H1 (cell line): ENCODE measurements around the gene CIT. TPM values are rescaled to one million over a fixed set of nuclear protein-coding genes. Genes with fewer than 3 reads are reported as not detected.

Source experiments
- CTCF ChIA-PET: fragments of 300-600 bp; sonication (Branson Sonifier 250); formaldehyde crosslinking; loops from one replicate; lab custom pipeline; 2021; ENCODE audit not compliant: partially characterized antibody; lab: Charles Lee
- POLR2A ChIA-PET: fragments of 300-600 bp; sonication (Branson Sonifier 250); formaldehyde crosslinking; loops from one replicate; lab custom pipeline; 2021; ENCODE audit warnings: inconsistent platforms; ENCODE audit not compliant: partially characterized antibody; lab: Charles Lee
- DNase-seq, 2 experiments: peaks; one replicate each; pipeline versions ENCODE4 v3.0.0 to v3.0.0-alpha.2; 2010 to 2022; ENCODE audit warnings: low spot score in 2 of 2, low read depth in 1 of 2, mixed read lengths in 1 of 2
- FAIRE-seq: peaks from 2 replicates; lab custom pipeline; 2011; peaks lifted over from hg19 to GRCh38; lab: Jason Lieb, UNC
- H2AFZ ChIP-seq: 2 replicates; pipeline ENCODE4 v1.8.1; 2012; ENCODE audit warnings: low read length, inconsistent platforms
- H2AK5ac ChIP-seq: 2 replicates; pipeline ENCODE4 v1.6.1; 2013; ENCODE audit warnings: low read depth, low read length
- H2BK120ac ChIP-seq: replicated peaks from 2 replicates; pipeline ENCODE3; 2013; ENCODE audit warnings: low read depth, low read length, inconsistent platforms
- H2BK12ac ChIP-seq: 2 replicates; pipeline ENCODE4 v1.6.1; 2013; ENCODE audit warnings: low read depth, low read length
- H2BK15ac ChIP-seq: 2 replicates; pipeline ENCODE4 v1.6.1; 2013; ENCODE audit warnings: low read length
- H2BK20ac ChIP-seq: 2 replicates; pipeline ENCODE4 v1.6.1; 2013; ENCODE audit warnings: low read length
- H2BK5ac ChIP-seq: 2 replicates; pipeline ENCODE4 v1.6.1; 2013; ENCODE audit warnings: low read depth, low read length
- H3K14ac ChIP-seq: 2 replicates; pipeline ENCODE4 v1.6.1; 2013; ENCODE audit warnings: inconsistent platforms; ENCODE audit not compliant: insufficient read length
- H3K18ac ChIP-seq: 2 replicates; pipeline ENCODE4 v1.6.1; 2013; ENCODE audit warnings: low read length; ENCODE audit errors: extremely low read depth
- H3K23ac ChIP-seq: 2 replicates; pipeline ENCODE4 v1.6.1; 2013; ENCODE audit warnings: inconsistent platforms; ENCODE audit not compliant: insufficient read length
- H3K23me2 ChIP-seq: 2 replicates; pipeline ENCODE4 v1.6.1; 2013; ENCODE audit warnings: low read depth, low read length
- H3K27ac ChIP-seq: 2 replicates; pipeline ENCODE4 v1.6.1; 2011; ENCODE audit warnings: low read depth, low read length, inconsistent platforms
- H3K27me3 ChIP-seq, 4 experiments: replicated peaks in 1 of 4; 1 replicate in 1 of 4; 2 replicates in 3 of 4; pipeline versions ENCODE4 v1.6.1 to v1.8.1; 2011 to 2013; ENCODE audit warnings: low read length in 3 of 4, mild to moderate bottlenecking in 3 of 4, inconsistent platforms in 2 of 4, mixed read lengths in 2 of 4, moderate library complexity in 1 of 4; ENCODE audit not compliant: control insufficient read depth in 3 of 4, insufficient read depth in 3 of 4; ENCODE audit errors: extremely low read depth in 1 of 4
- H3K36me3 ChIP-seq, 4 experiments: 2 replicates each; pipeline versions ENCODE4 v1.6.1 to v1.8.1; 2011 to 2013; ENCODE audit warnings: mild to moderate bottlenecking in 4 of 4, low read length in 3 of 4, moderate library complexity in 2 of 4, control low read depth in 1 of 4, inconsistent platforms in 1 of 4; ENCODE audit not compliant: insufficient read depth in 4 of 4, control insufficient read depth in 2 of 4
- H3K4ac ChIP-seq: replicated peaks from 2 replicates; pipeline ENCODE3; 2013; ENCODE audit warnings: low read length, low read depth, mixed read lengths, inconsistent platforms; ENCODE audit not compliant: insufficient read length
- H3K4me1 ChIP-seq, 4 experiments: replicated peaks in 1 of 4; 1 replicate in 1 of 4; 2 replicates in 3 of 4; pipeline versions ENCODE4 v1.6.1 to v1.8.1; 2011 to 2013; ENCODE audit warnings: low read length in 3 of 4, inconsistent platforms in 2 of 4, mixed read lengths in 1 of 4; ENCODE audit not compliant: insufficient read depth in 4 of 4, control insufficient read depth in 3 of 4
- H3K4me2 ChIP-seq, 2 experiments: 2 replicates each; pipeline versions ENCODE4 v1.6.1 to v1.8.1; 2011 to 2013; ENCODE audit warnings: low read depth in 2 of 2, low read length in 2 of 2, control low read depth in 1 of 2, inconsistent platforms in 1 of 2, mild to moderate bottlenecking in 1 of 2; ENCODE audit not compliant: insufficient read depth in 1 of 2
- H3K4me3 ChIP-seq, 4 experiments: fragments of 200-600, 300-600 bp in 1 of 4; sonication (generic), shearing (Covaris generic), sonication (Bioruptor Twin) in 1 of 4; 2 replicates each; pipeline versions ENCODE4 v1.5.1 to v1.8.1; 2011 to 2016; ENCODE audit warnings: low read length in 4 of 4, low read depth in 3 of 4, control low read depth in 2 of 4, inconsistent platforms in 2 of 4, mild to moderate bottlenecking in 2 of 4, mixed read lengths in 1 of 4, moderate library complexity in 1 of 4; ENCODE audit not compliant: insufficient read depth in 2 of 4; ENCODE audit errors: extremely low read depth in 1 of 4
- H3K56ac ChIP-seq: replicated peaks from 2 replicates; pipeline ENCODE3; 2013; ENCODE audit warnings: low read depth, mild to moderate bottlenecking, mixed read lengths, low read length, inconsistent platforms; ENCODE audit not compliant: insufficient read length
- H3K79me1 ChIP-seq: 2 replicates; pipeline ENCODE4 v1.6.1; 2013; ENCODE audit warnings: low read depth, low read length, control low read depth
- H3K79me2 ChIP-seq, 2 experiments: 2 replicates each; pipeline versions ENCODE4 v1.6.1 to v1.8.1; 2012 to 2013; ENCODE audit warnings: low read length in 2 of 2, mild to moderate bottlenecking in 2 of 2, inconsistent platforms in 1 of 2; ENCODE audit not compliant: insufficient read depth in 2 of 2, control insufficient read depth in 1 of 2
- H3K9ac ChIP-seq, 4 experiments: replicated peaks in 1 of 4; 1 replicate in 1 of 4; 2 replicates in 3 of 4; pipeline versions ENCODE4 v1.6.1 to v1.8.1; 2011 to 2013; ENCODE audit warnings: low read depth in 3 of 4, low read length in 3 of 4, control low read depth in 2 of 4, mild to moderate bottlenecking in 2 of 4, moderate library complexity in 2 of 4, inconsistent platforms in 1 of 4; ENCODE audit errors: extremely low read depth in 1 of 4
- H3K9me3 ChIP-seq, 2 experiments: 2 replicates each; pipeline versions ENCODE4 v1.6.1 to v1.8.1; 2012 to 2013; ENCODE audit warnings: mild to moderate bottlenecking in 2 of 2, moderate library complexity in 2 of 2, control low read depth in 1 of 2, inconsistent platforms in 1 of 2, low read depth in 1 of 2, low read length in 1 of 2, mixed read lengths in 1 of 2; ENCODE audit not compliant: insufficient read depth in 2 of 2
- H4K20me1 ChIP-seq, 2 experiments: replicated peaks in 1 of 2; 2 replicates each; pipeline versions ENCODE3 to v1.8.1; 2011 to 2013; ENCODE audit warnings: inconsistent platforms in 2 of 2, low read length in 2 of 2, mild to moderate bottlenecking in 1 of 2; ENCODE audit not compliant: insufficient read depth in 2 of 2, control insufficient read depth in 1 of 2
- H4K5ac ChIP-seq: 2 replicates; pipeline ENCODE4 v1.6.1; 2013; ENCODE audit warnings: low read length, low read depth, mixed read lengths, inconsistent platforms; ENCODE audit not compliant: insufficient read length
- H4K8ac ChIP-seq: 2 replicates; pipeline ENCODE4 v1.8.0; 2013; ENCODE audit warnings: mild to moderate bottlenecking, moderate library complexity, low read length, inconsistent platforms; ENCODE audit not compliant: insufficient read depth; ENCODE audit errors: extremely low read depth
- H4K91ac ChIP-seq: replicated peaks from 2 replicates; pipeline ENCODE3; 2013; ENCODE audit warnings: low read length, mixed read lengths, inconsistent platforms; ENCODE audit not compliant: insufficient read length
- RAD21 ChIP-seq, 2 experiments: IDR thresholded peaks in 1 of 2; conservative IDR thresholded peaks in 1 of 2; 2 replicates each; pipeline ENCODE4 v1.6.1; 2011; ENCODE audit warnings: low read depth in 2 of 2, low read length in 2 of 2, improper control_type of control experiment in 1 of 2, inconsistent platforms in 1 of 2, mild to moderate bottlenecking in 1 of 2, moderate library complexity in 1 of 2
- RXRA ChIP-seq: IDR thresholded peaks from 2 replicates; pipeline ENCODE4 v1.6.1; 2011; ENCODE audit warnings: low read depth, mild to moderate bottlenecking, low read length, moderate library complexity; ENCODE audit not compliant: insufficient read depth
- WGBS, 2 experiments: shearing (Covaris generic) in 1 of 2; methylation state at CpG; one replicate each; pipeline versions ENCODE4 v1.1.6 to v1.1.7; 2013 to 2015; ENCODE audit warnings: low lambda C conversion rate in 2 of 2, mixed read lengths in 2 of 2, inconsistent platforms in 1 of 2, low coverage in 1 of 2, missing lambda C conversion rate in 1 of 2; ENCODE audit not compliant: insufficient replicate concordance in 2 of 2, insufficient coverage in 1 of 2, insufficient read length in 1 of 2; ENCODE audit errors: extremely low coverage in 1 of 2, missing lambda C conversion rate in 1 of 2; 5-methylcytosine and 5-hydroxymethylcytosine counted together
- polyA plus RNA-seq, 7 experiments: library from polyadenylated mRNA; depleted of rRNA in 3 of 7; stranded (reverse) in 5 of 7; unstranded in 2 of 7; fragments of >200 nt in 5 of 7; fragments of 200-250 nt in 2 of 7; gene quantifications; 1 replicate in 5 of 7; 2 replicates in 1 of 7; 4 replicates in 1 of 7; pipeline versions ENCODE4 v1.2.1 to v1.2.3, GENCODE V29; 2011 to 2013; ENCODE audit warnings: missing spikeins in 2 of 7, mixed read lengths in 2 of 7
- total RNA-seq: library from RNA; stranded (reverse); fragmentation: NEBNext Ultra II Directional; extraction: Animal tissue kit (Norgen Biotek cat#: 25700); gene quantifications from 2 replicates; pipeline ENCODE4 v1.2.1, GENCODE V29; 2021
- TF ChIP-seq, protein P1 (sequence below), 3 experiments: IDR thresholded peaks; 1 replicate in 2 of 3; 2 replicates in 1 of 3; pipeline versions ENCODE4 v1.5.1 to v1.6.1; 2011; ENCODE audit warnings: low read length in 3 of 3, mild to moderate bottlenecking in 3 of 3, inconsistent platforms in 2 of 3, low read depth in 1 of 3, moderate library complexity in 1 of 3; ENCODE audit not compliant: insufficient read depth in 1 of 3; ENCODE audit errors: control extremely low read depth in 1 of 3

CIT gene
- total and polyA plus RNA-seq, 2 of the 8 experiments (the other 6 are each of a cell fraction or from before 2014, with no cell fraction given), result 17.1 to 60.9 TPM

DNA sequence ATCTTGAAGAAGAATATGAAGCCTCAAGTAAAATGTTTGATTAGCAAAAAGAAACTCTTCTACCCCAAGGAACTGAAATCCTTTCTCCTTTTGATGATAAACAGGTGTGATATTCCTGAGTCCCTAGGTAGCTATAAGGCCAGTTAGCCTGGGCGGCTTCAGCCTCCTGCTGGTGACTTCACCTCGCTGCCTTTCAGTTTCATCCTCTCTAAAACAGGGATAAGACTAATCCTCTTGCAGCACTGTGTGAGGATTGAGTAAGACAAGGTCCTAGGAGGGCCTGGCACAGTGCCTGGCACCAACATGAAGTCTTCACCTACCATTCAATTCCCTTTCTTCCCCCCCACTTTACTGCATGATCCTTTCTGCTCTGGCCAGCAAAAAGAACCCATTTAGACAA lies 42.1 kb downstream of the CIT start:
- 73% methylated on average over 2 of the region's 2 CpGs; no CpG with 5 or more reads in 1 of the 2 experiments for WGBS, 2 experiments
- H3K27ac ChIP-seq, result no peak overlapping the region
- peaks cover 2 to 20% (median 9%) of the 10 kb centered on the region in 4 experiments; a peak in 7 of 8 replicates for H3K36me3 ChIP-seq
- no peaks in the 10 kb centered on the region for H3K27me3 ChIP-seq
- no peaks in the 10 kb centered on the region for H3K4me1 ChIP-seq
- POLR2A ChIA-PET, result no interaction called here
- H2AFZ ChIP-seq, result no peak overlapping the region
- no peak overlapping the region for H4K91ac ChIP-seq
- H3K4me2 ChIP-seq, result no peak overlapping the region
- no peak for FAIRE-seq
- no peak overlapping the region for H2BK12ac ChIP-seq
- no peak for DNase-seq
- no peak overlapping the region for H3K23ac ChIP-seq
- H3K14ac ChIP-seq, result no peak overlapping the region
- no peaks in the 10 kb centered on the region; the same call in 1 of the 2 replicates for H3K23me2 ChIP-seq
- H4K5ac ChIP-seq, result no peak overlapping the region
- H3K56ac ChIP-seq, result no peak overlapping the region
- no peak overlapping the region for H2BK120ac ChIP-seq
- TF ChIP-seq, protein P1, sequence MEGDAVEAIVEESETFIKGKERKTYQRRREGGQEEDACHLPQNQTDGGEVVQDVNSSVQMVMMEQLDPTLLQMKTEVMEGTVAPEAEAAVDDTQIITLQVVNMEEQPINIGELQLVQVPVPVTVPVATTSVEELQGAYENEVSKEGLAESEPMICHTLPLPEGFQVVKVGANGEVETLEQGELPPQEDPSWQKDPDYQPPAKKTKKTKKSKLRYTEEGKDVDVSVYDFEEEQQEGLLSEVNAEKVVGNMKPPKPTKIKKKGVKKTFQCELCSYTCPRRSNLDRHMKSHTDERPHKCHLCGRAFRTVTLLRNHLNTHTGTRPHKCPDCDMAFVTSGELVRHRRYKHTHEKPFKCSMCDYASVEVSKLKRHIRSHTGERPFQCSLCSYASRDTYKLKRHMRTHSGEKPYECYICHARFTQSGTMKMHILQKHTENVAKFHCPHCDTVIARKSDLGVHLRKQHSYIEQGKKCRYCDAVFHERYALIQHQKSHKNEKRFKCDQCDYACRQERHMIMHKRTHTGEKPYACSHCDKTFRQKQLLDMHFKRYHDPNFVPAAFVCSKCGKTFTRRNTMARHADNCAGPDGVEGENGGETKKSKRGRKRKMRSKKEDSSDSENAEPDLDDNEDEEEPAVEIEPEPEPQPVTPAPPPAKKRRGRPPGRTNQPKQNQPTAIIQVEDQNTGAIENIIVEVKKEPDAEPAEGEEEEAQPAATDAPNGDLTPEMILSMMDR (IDR thresholded peaks at IDR 0.05; ENCODE audit: control extremely low read depth in 1 of 3, insufficient read depth in 1 of 3, low read depth in 1 of 3, low read length in 3 of 3), result peak; percentile 28 to 44 (median 29); a peak in 3 of 4 replicates
- TF ChIP-seq RAD21 (IDR thresholded peaks at IDR 0.05 in 1 of 2, conservative IDR thresholded peaks at IDR 0.05 in 1 of 2; ENCODE audit: low read depth in 2 of 2, low read length in 2 of 2) (peak in 1 of 2 experiments; percentile 19; a peak in 1 of 4 replicates), RXRA (no peak)
- H2BK5ac ChIP-seq, result no peak overlapping the region
- CTCF ChIA-PET, result interaction anchor here (0.7 to 1.2 kb wide), 2 partner anchors 42 to 51 kb away, joined by 3 read pairs; no protein-coding TSS in a partner anchor
- no peak overlapping the region for H2AK5ac ChIP-seq
- H3K18ac ChIP-seq, result no peak overlapping the region
- no peak overlapping the region for H3K9ac ChIP-seq
- peaks cover 2% of the 10 kb centered on the region for H3K79me1 ChIP-seq
- H4K20me1 ChIP-seq, result no peaks in the 10 kb centered on the region
- H3K9me3 ChIP-seq, result no peaks in the 10 kb centered on the region
- H3K4me3 ChIP-seq, result no peak overlapping the region
- H4K8ac ChIP-seq, result no peak overlapping the region
- H2BK20ac ChIP-seq, result no peak overlapping the region
- H2BK15ac ChIP-seq, result no peak overlapping the region
- no peak overlapping the region for H3K4ac ChIP-seq
- H3K79me2 ChIP-seq, result no peaks in the 10 kb centered on the region
